PC-9 (cell line): ENCODE results near the gene ZNF618.

Experiments
- EZH2 ChIP-seq: fragments of 200-600 bp; sonication (generic); IDR thresholded peaks from 2 replicates; pipeline ENCODE4 v1.8.0; 2017; ENCODE audit warnings: antibody characterized with exemption, low read depth
- TF ChIP-seq, protein P1 (sequence below): fragments of 200-600 bp; sonication (generic); conservative IDR thresholded peaks from 2 replicates; pipeline ENCODE4 v1.6.1; 2017; ENCODE audit warnings: mixed run types, antibody characterized with exemption, mild to moderate bottlenecking, moderate library complexity

DNA sequence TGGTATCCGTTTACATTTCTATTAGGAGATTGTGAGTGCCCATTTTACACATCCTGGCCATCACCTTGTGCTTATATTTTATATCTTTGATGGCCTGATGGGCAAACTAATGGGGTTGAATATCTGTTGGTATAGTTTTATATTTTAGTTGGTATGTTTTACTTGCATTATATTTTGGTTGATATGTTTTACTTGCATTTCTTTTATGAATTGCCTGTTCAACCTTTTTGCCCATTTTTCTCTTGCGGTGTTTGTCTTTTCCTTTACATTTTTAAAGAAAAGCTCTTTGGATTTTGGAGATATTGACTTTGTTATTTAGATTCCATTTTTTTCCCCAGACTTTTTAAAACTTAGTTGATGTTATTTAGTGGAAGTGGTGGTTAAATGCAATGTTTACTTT, 14.6 kb downstream of the ZNF618 start:
- TF ChIP-seq, protein P1, sequence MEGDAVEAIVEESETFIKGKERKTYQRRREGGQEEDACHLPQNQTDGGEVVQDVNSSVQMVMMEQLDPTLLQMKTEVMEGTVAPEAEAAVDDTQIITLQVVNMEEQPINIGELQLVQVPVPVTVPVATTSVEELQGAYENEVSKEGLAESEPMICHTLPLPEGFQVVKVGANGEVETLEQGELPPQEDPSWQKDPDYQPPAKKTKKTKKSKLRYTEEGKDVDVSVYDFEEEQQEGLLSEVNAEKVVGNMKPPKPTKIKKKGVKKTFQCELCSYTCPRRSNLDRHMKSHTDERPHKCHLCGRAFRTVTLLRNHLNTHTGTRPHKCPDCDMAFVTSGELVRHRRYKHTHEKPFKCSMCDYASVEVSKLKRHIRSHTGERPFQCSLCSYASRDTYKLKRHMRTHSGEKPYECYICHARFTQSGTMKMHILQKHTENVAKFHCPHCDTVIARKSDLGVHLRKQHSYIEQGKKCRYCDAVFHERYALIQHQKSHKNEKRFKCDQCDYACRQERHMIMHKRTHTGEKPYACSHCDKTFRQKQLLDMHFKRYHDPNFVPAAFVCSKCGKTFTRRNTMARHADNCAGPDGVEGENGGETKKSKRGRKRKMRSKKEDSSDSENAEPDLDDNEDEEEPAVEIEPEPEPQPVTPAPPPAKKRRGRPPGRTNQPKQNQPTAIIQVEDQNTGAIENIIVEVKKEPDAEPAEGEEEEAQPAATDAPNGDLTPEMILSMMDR = no peak
- no peak for TF ChIP-seq EZH2
